Measurements from ENCODE around the gene ACSL3.
A peak's percentile ranks its signal among the peaks of the same experiment; 100 is the strongest.
"Not testable (repeated sequence)": the region's sequence is repeated elsewhere in the genome, so short reads cannot be mapped to it uniquely, and the experiment has no call there.

The ACSL3 gene

GRCh38 chr2:222915092-222915957 is 54.5 kb downstream of the ACSL3 start:
- DNase-seq, result no peak

GRCh38 chr2:222916229-222917197 is 55.7 kb downstream of the ACSL3 start:
- DNase-seq, result no peak

- DNase-seq, result not testable (repeated sequence)
Observed at GRCh38 chr2:222917212-222917611, 56.4 kb downstream of the ACSL3 start.

- no peak for DNase-seq
Observed at GRCh38 chr2:222919841-222920526, 59.1 kb downstream of the ACSL3 start.

- DNase-seq, result no peak
Observed at GRCh38 chr2:222920657-222921186, 59.9 kb downstream of the ACSL3 start.

GRCh38 chr2:222922019-222922800 is 61.4 kb downstream of the ACSL3 start:
- no peak for DNase-seq

- no peak for DNase-seq
Observed at GRCh38 chr2:222926915-222927314, 66.1 kb downstream of the ACSL3 start.

GRCh38 chr2:222927600-222927999 is 66.8 kb downstream of the ACSL3 start:
- DNase-seq, result no peak

GRCh38 chr2:222928335-222928734 is 67.5 kb downstream of the ACSL3 start:
- no peak for DNase-seq

- no peak for DNase-seq
Observed at GRCh38 chr2:222930862-222931261, 70.0 kb downstream of the ACSL3 start.

- DNase-seq, result no peak
Observed at GRCh38 chr2:222931659-222932058, 70.8 kb downstream of the ACSL3 start.

- DNase-seq, result no peak
Observed at GRCh38 chr2:222933458-222933857, 72.6 kb downstream of the ACSL3 start.

- DNase-seq, result no peak
Observed at GRCh38 chr2:222935688-222936298, 75.0 kb downstream of the ACSL3 start.

- no peak for DNase-seq
Observed at GRCh38 chr2:222936705-222937104, 75.9 kb downstream of the ACSL3 start.

- no peak for DNase-seq
Observed at GRCh38 chr2:222938327-222938726, 77.5 kb downstream of the ACSL3 start.

- peak; percentile 51 for DNase-seq
Observed at GRCh38 chr2:222939208-222939856, 78.5 kb downstream of the ACSL3 start.

- no peak for DNase-seq
Observed at GRCh38 chr2:222939979-222940378, 79.1 kb downstream of the ACSL3 start.

GRCh38 chr2:222941510-222942032 is 80.7 kb downstream of the ACSL3 start:
- no peak for DNase-seq

- no peak for DNase-seq
Observed at GRCh38 chr2:222942561-222942960, 81.7 kb downstream of the ACSL3 start.

- DNase-seq, result no peak
Observed at GRCh38 chr2:222942977-222943376, 82.1 kb downstream of the ACSL3 start.

GRCh38 chr2:222943820-222944219 is 83.0 kb downstream of the ACSL3 start:
- DNase-seq, result no peak

Measured in CD4-positive, alpha-beta T cell treated with Interleukin-6 for 4 hours (primary cell).